ENCODE results near the gene LAPTM4A. TPM values are rescaled to one million over a fixed set of nuclear protein-coding genes. Genes with fewer than 3 reads are reported as not detected.

The LAPTM4A gene
- total RNA-seq, 2 experiments from 2014 or later = 8.4 to 26.2 TPM

- intact Hi-C loops (cut with micrococcal nuclease; ENCODE audit: unreplicated experiment) = no loop called here
- Histone ChIP-seq H3K36me3 (ENCODE audit: insufficient read depth, low read length) (peaks cover 99% of the 10 kb centered on the region), H3K9me3 (ENCODE audit: low read length) (peaks cover 16% of the 10 kb centered on the region; the same call in 1 of the 2 replicates), H3K79me2 (ENCODE audit: insufficient read depth, low read depth, low read length) (no peaks in the 10 kb centered on the region; the same call in 1 of the 2 replicates), H3K4me1 (ENCODE audit: insufficient read depth, low read length, poor library complexity, severe bottlenecking) (peaks cover 15% of the 10 kb centered on the region), H2AFZ (ENCODE audit: low read length) (no peak overlapping the region), H3K4me3 (ENCODE audit: low read depth, low read length, poor library complexity, severe bottlenecking) (no peak overlapping the region), H3K4me2 (ENCODE audit: low read length) (no peak overlapping the region), H3K27ac (ENCODE audit: low read depth, low read length, poor library complexity, severe bottlenecking) (no peak overlapping the region), H3K9me2 (ENCODE audit: insufficient read depth, low read length) (no peaks in the 10 kb centered on the region), H4K20me1 (ENCODE audit: insufficient read depth, low read length) (no peaks in the 10 kb centered on the region)
- DNase-seq (ENCODE audit: low spot score) = no peak
- CTCF ChIA-PET (ENCODE audit: unreplicated experiment) = no interaction called here
- TF ChIP-seq CTCF (conservative IDR thresholded peaks at IDR 0.05; ENCODE audit: low read length) (no peak), EZH2phosphoT487 (IDR thresholded peaks at IDR 0.05; ENCODE audit: borderline replicate concordance, low read depth, low read length) (no peak)
- no TSS peak for BruUV-seq (replicated peaks)
- POLR2A ChIA-PET = interaction anchor here (1.0 to 2.5 kb wide), 2 partner anchors 15 to 58 kb away, joined by 4 to 8 read pairs; no protein-coding TSS in a partner anchor
Observed at GRCh38 chr2:20033322-20033721, 18.1 kb downstream of the LAPTM4A start.

GRCh38 chr2:20030224-20030623 is 21.2 kb downstream of the LAPTM4A start:
- intact Hi-C loops (cut with micrococcal nuclease; ENCODE audit: unreplicated experiment) = no loop called here
- Histone ChIP-seq H3K9me3 (ENCODE audit: low read length) (peaks cover 16% of the 10 kb centered on the region; the same call in 1 of the 2 replicates), H3K9me2 (ENCODE audit: insufficient read depth, low read length) (no peaks in the 10 kb centered on the region), H3K4me2 (ENCODE audit: low read length) (no peak overlapping the region), H3K79me2 (ENCODE audit: insufficient read depth, low read depth, low read length) (no peaks in the 10 kb centered on the region), H3K27ac (ENCODE audit: low read depth, low read length, poor library complexity, severe bottlenecking) (no peak overlapping the region), H3K4me3 (ENCODE audit: low read depth, low read length, poor library complexity, severe bottlenecking) (no peak overlapping the region), H4K20me1 (ENCODE audit: insufficient read depth, low read length) (no peaks in the 10 kb centered on the region), H3K4me1 (ENCODE audit: insufficient read depth, low read length, poor library complexity, severe bottlenecking) (no peaks in the 10 kb centered on the region), H2AFZ (ENCODE audit: low read length) (no peak overlapping the region), H3K36me3 (ENCODE audit: insufficient read depth, low read length) (peaks cover 82% of the 10 kb centered on the region)
- no TSS peak for BruUV-seq (replicated peaks)
- TF ChIP-seq EZH2phosphoT487 (IDR thresholded peaks at IDR 0.05; ENCODE audit: borderline replicate concordance, low read depth, low read length) (no peak), CTCF (conservative IDR thresholded peaks at IDR 0.05; ENCODE audit: low read length) (no peak)
- POLR2A ChIA-PET = no interaction called here
- CTCF ChIA-PET (ENCODE audit: unreplicated experiment) = no interaction called here
- DNase-seq (ENCODE audit: low spot score) = no peak

GRCh38 chr2:20027705-20028434 is 23.6 kb downstream of the LAPTM4A start:
- POLR2A ChIA-PET = interaction anchor here (0.7 to 1.2 kb wide), 4 partner anchors 9 to 202 kb away, joined by 3 read pairs; no protein-coding TSS in a partner anchor
- intact Hi-C loops (cut with micrococcal nuclease; ENCODE audit: unreplicated experiment) = no loop called here
- no peaks in the 10 kb centered on the region for H4K20me1 ChIP-seq (ENCODE audit: insufficient read depth, low read length)
- DNase-seq (ENCODE audit: low spot score) = no peak
- peaks cover 58% of the 10 kb centered on the region for H3K36me3 ChIP-seq (ENCODE audit: insufficient read depth, low read length)
- H3K9me3 ChIP-seq (ENCODE audit: low read length) = peaks cover 16% of the 10 kb centered on the region; the same call in 1 of the 2 replicates
- H3K9me2 ChIP-seq (ENCODE audit: insufficient read depth, low read length) = no peaks in the 10 kb centered on the region
- H3K4me1 ChIP-seq (ENCODE audit: insufficient read depth, low read length, poor library complexity, severe bottlenecking) = no peaks in the 10 kb centered on the region
- no peak overlapping the region for H3K4me3 ChIP-seq (ENCODE audit: low read depth, low read length, poor library complexity, severe bottlenecking)
- H3K27ac ChIP-seq (ENCODE audit: low read depth, low read length, poor library complexity, severe bottlenecking) = no peak overlapping the region
- no peak overlapping the region for H2AFZ ChIP-seq (ENCODE audit: low read length)
- H3K4me2 ChIP-seq (ENCODE audit: low read length) = no peak overlapping the region
- no peaks in the 10 kb centered on the region for H3K79me2 ChIP-seq (ENCODE audit: insufficient read depth, low read depth, low read length)
- TF ChIP-seq CTCF (conservative IDR thresholded peaks at IDR 0.05; ENCODE audit: low read length) = no peak
- no peak for TF ChIP-seq EZH2phosphoT487 (IDR thresholded peaks at IDR 0.05; ENCODE audit: borderline replicate concordance, low read depth, low read length)
- CTCF ChIA-PET (ENCODE audit: unreplicated experiment) = no interaction called here
- no TSS peak for BruUV-seq (replicated peaks)

Data from OCI-LY7 (cell line).